ENCODE data around the gene CABLES1.

Gene CABLES1

DNA sequence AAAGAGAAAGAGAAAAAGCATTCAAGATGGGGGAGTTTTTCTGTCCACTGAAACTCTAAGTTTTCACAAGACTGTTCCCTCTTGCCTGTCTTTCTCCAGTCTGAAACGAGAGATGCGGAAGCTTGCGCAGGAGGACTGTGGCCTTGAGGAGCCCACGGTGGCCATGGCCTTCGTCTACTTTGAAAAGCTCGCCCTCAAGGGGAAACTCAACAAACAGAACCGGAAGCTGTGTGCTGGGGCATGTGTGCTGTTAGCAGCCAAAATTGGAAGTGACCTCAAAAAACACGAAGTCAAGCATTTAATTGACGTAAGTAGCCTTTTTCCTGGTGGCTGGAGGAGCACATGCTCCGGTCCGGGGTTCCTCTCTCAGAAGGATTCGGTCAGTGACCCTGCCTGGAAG, 118.3 kb downstream of the CABLES1 start:
- no peak overlapping the region for H3K4me2 ChIP-seq (ENCODE audit: low read length)
- H3K9me3 ChIP-seq (ENCODE audit: low read length): no peaks in the 10 kb centered on the region
- no peaks in the 10 kb centered on the region for H3K79me2 ChIP-seq (ENCODE audit: insufficient read depth, low read length)
- H2AFZ ChIP-seq (ENCODE audit: low read length): no peak overlapping the region
- peaks cover 17% of the 10 kb centered on the region for H3K4me1 ChIP-seq (ENCODE audit: insufficient read depth, low read length, severe bottlenecking)
- no peaks in the 10 kb centered on the region for H4K20me1 ChIP-seq (ENCODE audit: insufficient read depth, low read length)
- no peaks in the 10 kb centered on the region; the same call in 1 of the 2 replicates for H3K36me3 ChIP-seq (ENCODE audit: insufficient read depth, low read length)
- no peaks in the 10 kb centered on the region for H3F3A ChIP-seq (ENCODE audit: insufficient read depth, low read length)
- no peaks in the 10 kb centered on the region for H3K27me3 ChIP-seq (ENCODE audit: insufficient read depth, low read length)
- no peak overlapping the region for H3K9ac ChIP-seq (ENCODE audit: low read length)
- H3K4me3 ChIP-seq (ENCODE audit: low read depth, low read length, poor library complexity, severe bottlenecking): no peak overlapping the region
- TF ChIP-seq EZH2 (IDR thresholded peaks at IDR 0.05; ENCODE audit: borderline replicate concordance, low read length): no peak
- TF ChIP-seq, protein P1, sequence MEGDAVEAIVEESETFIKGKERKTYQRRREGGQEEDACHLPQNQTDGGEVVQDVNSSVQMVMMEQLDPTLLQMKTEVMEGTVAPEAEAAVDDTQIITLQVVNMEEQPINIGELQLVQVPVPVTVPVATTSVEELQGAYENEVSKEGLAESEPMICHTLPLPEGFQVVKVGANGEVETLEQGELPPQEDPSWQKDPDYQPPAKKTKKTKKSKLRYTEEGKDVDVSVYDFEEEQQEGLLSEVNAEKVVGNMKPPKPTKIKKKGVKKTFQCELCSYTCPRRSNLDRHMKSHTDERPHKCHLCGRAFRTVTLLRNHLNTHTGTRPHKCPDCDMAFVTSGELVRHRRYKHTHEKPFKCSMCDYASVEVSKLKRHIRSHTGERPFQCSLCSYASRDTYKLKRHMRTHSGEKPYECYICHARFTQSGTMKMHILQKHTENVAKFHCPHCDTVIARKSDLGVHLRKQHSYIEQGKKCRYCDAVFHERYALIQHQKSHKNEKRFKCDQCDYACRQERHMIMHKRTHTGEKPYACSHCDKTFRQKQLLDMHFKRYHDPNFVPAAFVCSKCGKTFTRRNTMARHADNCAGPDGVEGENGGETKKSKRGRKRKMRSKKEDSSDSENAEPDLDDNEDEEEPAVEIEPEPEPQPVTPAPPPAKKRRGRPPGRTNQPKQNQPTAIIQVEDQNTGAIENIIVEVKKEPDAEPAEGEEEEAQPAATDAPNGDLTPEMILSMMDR (IDR thresholded peaks at IDR 0.05; ENCODE audit: low read length): no peak
- no peak overlapping the region for H3K27ac ChIP-seq (ENCODE audit: low read depth, low read length, poor library complexity, severe bottlenecking)
- no peaks in the 10 kb centered on the region for H3K9me2 ChIP-seq (ENCODE audit: low read depth, low read length)

DNA sequence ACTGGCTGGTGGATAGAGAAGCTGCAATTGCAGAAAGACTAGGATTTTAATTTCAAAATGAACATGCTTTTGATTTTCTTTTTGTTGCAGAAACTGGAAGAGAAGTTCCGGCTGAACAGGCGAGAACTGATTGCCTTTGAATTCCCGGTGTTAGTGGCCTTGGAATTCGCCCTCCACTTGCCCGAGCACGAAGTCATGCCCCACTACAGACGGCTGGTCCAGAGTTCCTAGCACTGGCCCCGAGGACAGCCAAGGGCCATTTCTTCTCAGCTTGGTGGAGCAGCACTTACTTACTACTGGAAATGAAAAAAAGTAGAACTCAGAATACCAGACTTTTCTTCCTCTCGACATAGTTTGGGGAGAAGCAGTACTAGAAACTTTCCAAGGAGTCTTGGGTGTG, 121.9 kb downstream of the CABLES1 start:
- H3K4me2 ChIP-seq (ENCODE audit: low read length): no peak overlapping the region
- H3K9ac ChIP-seq (ENCODE audit: low read length): no peak overlapping the region
- H3K27ac ChIP-seq (ENCODE audit: low read depth, low read length, poor library complexity, severe bottlenecking): no peak overlapping the region

DNA sequence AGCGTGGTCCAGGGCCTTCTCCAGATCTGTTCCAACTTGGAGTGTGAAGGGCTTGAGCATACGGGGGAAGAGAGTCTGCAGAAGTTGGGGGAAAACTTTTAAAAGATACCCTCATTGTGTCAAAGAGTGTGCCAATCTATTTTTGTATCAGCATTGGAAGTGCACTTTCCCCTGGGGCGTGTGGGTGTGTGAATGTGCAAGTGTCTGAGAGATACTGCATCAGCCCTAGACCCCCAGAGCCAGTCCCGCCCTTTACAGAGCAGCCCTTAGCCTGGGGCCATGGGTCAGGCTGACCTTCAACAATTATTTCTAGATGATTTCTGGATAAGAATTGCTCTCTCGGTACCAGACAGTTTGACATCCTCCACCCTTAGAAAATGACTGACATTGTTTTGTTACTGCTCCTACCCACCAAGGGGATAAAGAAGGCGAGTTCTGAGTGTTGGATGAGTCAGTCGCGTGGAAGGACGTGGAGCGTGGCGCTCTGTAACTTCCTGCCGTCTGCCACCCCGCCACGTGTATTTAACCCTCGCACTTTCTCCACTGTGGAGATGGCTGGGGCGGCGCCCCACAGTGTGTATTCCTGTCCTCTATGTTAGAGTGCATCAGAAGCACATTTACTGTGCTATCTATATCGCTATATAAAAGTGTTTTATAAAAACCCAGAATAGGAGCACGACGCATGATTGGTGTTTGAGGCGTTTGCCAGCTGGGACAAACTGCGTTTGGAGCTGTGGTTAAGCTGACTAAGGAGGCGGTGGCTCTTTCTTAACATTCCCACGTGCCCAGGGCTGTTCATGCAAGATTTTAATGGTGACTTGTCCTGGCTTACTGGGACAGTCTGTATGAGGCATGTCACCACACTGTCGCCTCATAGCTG, 122.6 kb downstream of the CABLES1 start:
- no peak overlapping the region for H2AFZ ChIP-seq (ENCODE audit: low read length)
- no peaks in the 10 kb centered on the region for H3K27me3 ChIP-seq (ENCODE audit: insufficient read depth, low read length)
- no peaks in the 10 kb centered on the region for H3F3A ChIP-seq (ENCODE audit: insufficient read depth, low read length)
- no peaks in the 10 kb centered on the region for H4K20me1 ChIP-seq (ENCODE audit: insufficient read depth, low read length)
- no peaks in the 10 kb centered on the region for H3K9me2 ChIP-seq (ENCODE audit: low read depth, low read length)
- TF ChIP-seq, protein P1 (IDR thresholded peaks at IDR 0.05; ENCODE audit: low read length): no peak
- no peak for TF ChIP-seq EZH2 (IDR thresholded peaks at IDR 0.05; ENCODE audit: borderline replicate concordance, low read length)
- H3K4me1 ChIP-seq (ENCODE audit: insufficient read depth, low read length, severe bottlenecking): peaks cover 42% of the 10 kb centered on the region
- no peak overlapping the region; the same call in 1 of the 2 replicates for H3K9ac ChIP-seq (ENCODE audit: low read length)
- H3K79me2 ChIP-seq (ENCODE audit: insufficient read depth, low read length): no peaks in the 10 kb centered on the region
- no peak overlapping the region for H3K4me3 ChIP-seq (ENCODE audit: low read depth, low read length, poor library complexity, severe bottlenecking)
- H3K9me3 ChIP-seq (ENCODE audit: low read length): no peaks in the 10 kb centered on the region
- no peak overlapping the region for H3K4me2 ChIP-seq (ENCODE audit: low read length)
- H3K27ac ChIP-seq (ENCODE audit: low read depth, low read length, poor library complexity, severe bottlenecking): peak overlapping the region; percentile 40
- H3K36me3 ChIP-seq (ENCODE audit: insufficient read depth, low read length): no peaks in the 10 kb centered on the region; the same call in 1 of the 2 replicates

More for the DNA sequence above, 121.9 kb downstream of the CABLES1 start:
- Histone ChIP-seq H3F3A (ENCODE audit: insufficient read depth, low read length) (no peaks in the 10 kb centered on the region), H3K79me2 (ENCODE audit: insufficient read depth, low read length) (no peaks in the 10 kb centered on the region), H4K20me1 (ENCODE audit: insufficient read depth, low read length) (no peaks in the 10 kb centered on the region), H3K9me2 (ENCODE audit: low read depth, low read length) (no peaks in the 10 kb centered on the region), H3K36me3 (ENCODE audit: insufficient read depth, low read length) (no peaks in the 10 kb centered on the region; the same call in 1 of the 2 replicates), H3K9me3 (ENCODE audit: low read length) (no peaks in the 10 kb centered on the region), H3K27me3 (ENCODE audit: insufficient read depth, low read length) (no peaks in the 10 kb centered on the region), H3K4me3 (ENCODE audit: low read depth, low read length, poor library complexity, severe bottlenecking) (no peak overlapping the region), H2AFZ (ENCODE audit: low read length) (no peak overlapping the region), H3K4me1 (ENCODE audit: insufficient read depth, low read length, severe bottlenecking) (peaks cover 42% of the 10 kb centered on the region)
- TF ChIP-seq EZH2 (IDR thresholded peaks at IDR 0.05; ENCODE audit: borderline replicate concordance, low read length): no peak

Data from OCI-LY1 (cell line).